DMS53 (cell line): Measurements from ENCODE around the gene EN2.

ENCODE experiments used
- DNase-seq: peaks from one replicate; lab custom pipeline; 2025; lab: John Stamatoyannopoulos, UW

EN2 gene

GRCh38 chr7:155486783-155487508, 29.0 kb downstream of the EN2 start:
- no peak for DNase-seq

- no peak for DNase-seq
These were observed 29.9 kb downstream of the EN2 start for GRCh38 chr7:155487509-155488482.

DNA sequence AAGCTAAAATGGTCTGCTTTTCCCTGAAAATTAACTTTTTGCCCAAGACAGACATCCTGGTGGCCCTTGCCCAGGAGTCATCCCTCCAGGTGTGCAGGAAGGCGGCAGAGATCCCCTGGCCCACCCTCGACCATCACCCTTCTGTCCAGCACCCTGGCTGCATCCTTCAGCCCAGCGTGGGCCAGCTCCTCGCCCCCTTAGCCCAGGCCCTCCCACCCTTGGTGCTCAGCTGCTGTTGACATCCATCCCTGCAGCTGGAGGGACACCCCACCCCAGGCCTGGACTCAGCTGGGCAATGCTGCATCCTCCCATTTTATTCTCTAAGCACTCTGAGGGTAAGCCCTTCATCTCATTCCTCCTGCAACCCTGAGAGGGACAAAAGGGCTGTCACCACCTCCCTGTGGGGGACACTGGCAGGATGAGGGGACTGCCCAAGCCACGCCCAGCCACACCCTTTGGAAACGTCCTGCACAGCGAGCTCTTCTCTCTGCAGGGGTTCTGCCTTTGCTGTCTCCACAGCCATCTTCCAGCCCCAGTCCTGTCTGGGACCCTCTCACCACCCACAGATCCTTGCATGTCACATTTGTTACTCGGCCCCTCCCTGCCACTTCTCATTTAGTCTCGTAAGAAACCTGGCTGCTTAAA, 30.7 kb downstream of the EN2 start:
- no peak for DNase-seq

GRCh38 chr7:155489158-155489840, 31.4 kb downstream of the EN2 start:
- DNase-seq: no peak

- no peak for DNase-seq
These were observed 32.1 kb downstream of the EN2 start for GRCh38 chr7:155489862-155490696.

DNA sequence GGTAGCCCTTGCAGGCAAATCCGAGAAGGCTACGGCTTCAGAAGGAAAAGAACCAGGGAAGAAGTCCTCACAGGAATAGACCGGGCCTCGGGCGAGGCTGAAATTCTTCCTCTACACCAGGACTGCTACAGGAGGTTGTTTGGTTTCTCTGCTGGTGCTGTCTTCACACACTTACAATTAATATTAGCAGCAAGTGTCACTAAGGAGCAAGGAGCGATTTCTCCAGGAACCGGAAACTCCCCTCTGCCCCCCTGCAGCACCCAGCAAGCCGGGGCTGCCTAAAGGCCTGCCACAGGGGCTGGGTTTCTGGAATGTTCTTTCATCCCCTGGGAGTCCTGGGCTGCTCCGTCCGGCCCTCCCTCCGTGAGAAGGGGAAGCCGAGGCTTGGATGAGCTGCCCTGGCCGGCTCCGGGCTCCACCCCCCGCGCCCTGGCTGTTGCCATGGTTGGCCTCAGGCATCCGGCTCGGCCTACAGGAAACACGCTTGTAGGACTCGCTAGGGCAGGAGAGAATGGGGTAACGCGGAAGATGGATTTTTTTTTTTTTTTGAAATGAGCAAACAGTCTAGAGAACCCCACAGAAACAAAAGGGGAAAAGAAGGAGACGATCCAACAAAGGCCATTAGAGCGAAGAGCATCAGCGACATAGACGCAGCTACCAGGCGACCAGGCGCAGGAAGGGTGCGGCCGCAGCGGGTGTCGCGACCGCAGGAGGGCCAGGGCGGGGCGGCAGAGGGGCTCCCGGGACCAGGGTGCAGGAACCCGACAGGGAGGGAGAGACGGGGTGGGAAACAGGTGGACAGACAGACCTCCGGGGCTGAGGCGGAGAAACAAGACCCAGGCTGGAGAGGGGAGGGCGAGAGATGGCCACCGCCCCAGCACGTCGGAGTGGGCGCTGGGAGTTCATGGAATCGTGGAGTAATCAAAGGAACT, 33.0 kb downstream of the EN2 start:
- DNase-seq: no peak

- DNase-seq: no peak
These were observed 33.9 kb downstream of the EN2 start for GRCh38 chr7:155491812-155492211.

DNA sequence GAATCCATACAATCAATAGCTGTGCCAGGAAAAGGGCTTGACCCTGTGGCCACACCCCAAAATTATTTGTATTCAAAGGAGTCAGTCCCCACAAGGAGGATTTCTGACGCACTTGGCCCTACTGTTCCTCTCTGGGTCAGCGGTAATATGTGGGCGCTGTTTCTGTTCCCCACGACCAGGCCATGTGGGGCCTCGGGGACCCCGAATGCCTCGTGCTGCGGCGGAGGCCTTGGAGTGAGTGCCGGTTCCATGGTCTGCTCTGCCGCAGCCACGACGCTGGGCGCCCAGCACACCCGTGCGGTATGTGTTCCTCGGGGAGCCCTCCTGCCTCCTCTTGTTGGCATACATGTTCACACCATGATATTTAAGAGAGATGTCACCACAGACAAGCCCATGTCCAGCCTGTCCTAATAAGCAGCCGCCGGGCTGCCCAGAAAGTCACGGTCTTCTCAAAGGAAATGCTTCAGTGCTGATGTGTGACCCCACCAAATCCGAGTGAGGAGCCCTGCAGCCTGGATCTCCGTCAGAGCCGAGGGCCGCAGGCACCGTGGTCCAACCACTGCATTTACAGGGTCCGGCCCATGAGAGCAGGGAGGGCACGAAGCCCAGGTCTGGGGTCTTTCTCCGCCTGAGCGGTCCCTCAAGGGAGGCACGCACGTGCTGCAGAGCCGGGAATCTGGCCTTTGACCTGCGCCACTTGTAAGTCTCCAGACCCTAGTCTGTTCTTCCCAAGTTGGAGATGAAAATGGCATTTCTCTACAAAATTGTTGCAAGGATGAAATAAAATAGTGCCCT, 36.0 kb downstream of the EN2 start:
- DNase-seq: no peak

- DNase-seq: no peak
These were observed 36.6 kb downstream of the EN2 start for GRCh38 chr7:155494551-155494950.

GRCh38 chr7:155495440-155496248, 37.7 kb downstream of the EN2 start:
- DNase-seq: no peak

- no peak for DNase-seq
These were observed 38.5 kb downstream of the EN2 start for GRCh38 chr7:155496267-155497005.

DNA sequence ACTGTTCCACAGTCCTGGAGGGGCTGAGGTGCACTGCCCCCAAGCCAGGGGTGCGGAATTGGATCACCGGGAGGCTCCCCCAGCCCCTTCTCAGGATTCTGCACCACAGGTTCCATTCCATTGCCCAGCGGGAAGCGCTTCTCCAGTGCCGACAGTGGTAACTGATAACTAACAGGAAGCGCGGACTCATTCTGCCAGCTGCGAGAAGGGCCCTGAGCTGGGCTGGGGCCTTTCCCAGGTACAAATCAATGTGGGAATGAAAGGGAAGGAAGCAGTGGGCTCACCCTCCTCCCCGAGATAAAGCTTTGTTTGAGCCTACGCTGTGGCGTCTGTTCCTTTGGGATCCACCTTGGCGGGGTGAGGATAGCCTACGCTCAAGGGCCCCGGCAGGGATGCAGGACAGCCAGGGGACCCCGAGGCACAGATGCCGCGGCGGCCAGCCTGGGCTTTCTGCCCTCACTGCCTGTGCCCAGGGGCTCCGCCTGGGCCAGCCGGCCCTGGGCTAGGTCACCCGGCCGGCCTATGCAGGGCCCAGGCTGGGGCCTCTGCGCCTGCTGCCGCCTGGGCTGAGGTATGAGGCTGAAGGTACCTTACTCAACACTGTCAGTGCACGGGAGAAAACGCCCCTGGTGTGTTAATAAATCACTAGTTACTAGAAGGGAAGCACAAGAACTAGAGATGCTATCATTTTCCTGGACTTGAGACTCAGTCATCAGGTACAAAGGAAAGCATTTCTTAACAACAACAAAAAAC, 39.4 kb downstream of the EN2 start:
- no peak for DNase-seq

DNA sequence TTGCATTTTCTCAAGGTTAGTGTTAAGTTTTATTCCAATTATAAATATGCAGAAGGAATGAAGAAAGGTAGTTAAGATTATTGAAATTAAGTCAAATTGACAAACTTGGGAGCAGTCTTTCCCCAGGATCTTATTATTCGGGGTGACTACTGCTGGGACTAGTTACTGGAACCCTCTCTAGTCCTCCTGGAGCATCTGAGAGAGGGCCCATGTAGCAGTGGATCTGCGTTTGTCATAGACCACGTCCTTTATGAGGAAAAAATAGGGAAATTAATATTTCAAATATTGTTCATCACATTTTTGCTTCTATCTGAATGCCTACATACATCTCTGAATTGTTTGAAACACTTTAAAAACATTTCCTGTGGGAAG, 47.5 kb downstream of the EN2 start:
- no peak for DNase-seq

GRCh38 chr7:155506854-155507337, 49.0 kb downstream of the EN2 start:
- DNase-seq: peak; percentile 35

DNA sequence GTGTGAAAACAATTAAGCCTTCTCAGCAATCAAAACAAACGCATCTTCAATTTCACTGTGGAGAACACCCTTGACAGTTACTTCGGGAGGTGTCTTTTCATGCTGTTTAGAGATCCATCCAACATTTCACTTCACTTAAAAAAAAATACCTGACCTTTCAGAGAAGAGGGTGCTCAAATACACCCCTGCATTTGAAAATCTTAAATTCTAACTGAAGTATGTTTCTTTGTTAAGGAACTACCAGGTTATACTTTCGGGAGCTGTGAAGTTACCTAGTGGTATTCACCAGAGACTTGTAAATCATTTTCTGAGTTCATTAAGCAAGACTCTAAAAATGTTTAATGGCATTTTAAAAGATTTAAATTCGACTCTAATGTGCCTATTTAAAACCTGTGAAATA, 49.6 kb downstream of the EN2 start:
- DNase-seq: no peak
